Measurements from ENCODE around the gene NPEPL1.

DNA sequence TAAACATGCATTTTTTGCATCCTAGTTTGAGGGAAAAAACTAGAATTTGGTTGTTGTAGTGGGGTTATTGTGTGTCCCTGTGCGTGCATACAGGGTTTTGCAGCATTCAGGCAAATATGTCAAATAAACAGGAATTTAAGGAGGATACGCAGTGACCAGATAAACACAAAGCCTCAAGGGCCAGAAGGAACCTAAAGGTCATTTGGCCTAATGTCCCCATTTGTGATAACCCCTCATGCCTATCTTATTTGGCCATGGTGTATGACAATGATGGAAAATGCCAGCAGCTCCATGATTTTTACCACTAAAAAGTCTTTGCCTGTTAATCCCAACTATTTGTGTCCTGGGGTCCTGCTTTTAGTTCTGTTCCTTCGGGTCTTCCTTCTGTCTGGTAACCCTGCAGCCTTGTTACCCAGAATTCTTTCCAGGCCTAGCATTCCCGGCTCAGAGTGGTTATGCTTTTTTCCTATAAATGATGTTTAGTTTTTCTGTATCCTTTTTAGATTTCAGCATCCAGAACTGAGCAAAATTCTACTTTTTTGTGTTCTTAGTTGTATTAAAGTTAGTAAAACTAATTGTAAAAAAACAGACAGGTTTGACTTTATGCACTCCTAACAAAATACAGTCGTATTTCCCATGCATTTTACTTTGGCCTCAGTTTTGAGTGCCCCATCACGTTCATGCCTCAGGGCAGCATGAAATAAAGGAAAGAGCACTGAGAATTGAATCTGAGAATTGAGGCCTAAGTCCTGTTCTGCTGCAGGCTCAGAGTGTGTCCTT lies 37.1 kb upstream of the NPEPL1 start:
- TF ChIP-seq POLR2A (IDR thresholded peaks at IDR 0.05; ENCODE audit: low read length) (no peak), GATA1 (IDR thresholded peaks at IDR 0.05; ENCODE audit: low read depth, low read length) (no peak)
